HEK293 (cell line): ENCODE data around the gene RPS15.

Experiments
- BCL11B ChIP-seq: fragments of 450-650 bp; formaldehyde crosslinking; IDR thresholded peaks from 2 replicates; pipeline ENCODE4 v1.5.1; 2016; ENCODE audit warnings: low read depth, missing biosample characterization, missing genetic modification characterization
- CTCF ChIP-seq: fragments of 450-650 bp; formaldehyde crosslinking; IDR thresholded peaks from 2 replicates; pipeline ENCODE4 v1.5.1; 2016; ENCODE audit warnings: missing biosample characterization, missing genetic modification characterization
- GLI4 ChIP-seq: fragments of 450-650 bp; formaldehyde crosslinking; IDR thresholded peaks from 2 replicates; pipeline ENCODE4 v1.5.1; 2016; ENCODE audit warnings: missing biosample characterization, missing genetic modification characterization
- IKZF3 ChIP-seq: fragments of 450-650 bp; IDR thresholded peaks from 2 replicates; pipeline ENCODE4 v1.5.0; 2018; ENCODE audit warnings: missing biosample characterization, mild to moderate bottlenecking, missing genetic modification characterization, moderate library complexity
- KLF16 ChIP-seq: fragments of 450-650 bp; formaldehyde crosslinking; IDR thresholded peaks from 2 replicates; pipeline ENCODE4 v1.5.1; 2017; ENCODE audit warnings: missing biosample characterization, missing genetic modification characterization
- KLF8 ChIP-seq: fragments of 450-650 bp; formaldehyde crosslinking; IDR thresholded peaks from 2 replicates; pipeline ENCODE4 v1.5.1; 2016; ENCODE audit warnings: missing biosample characterization, missing genetic modification characterization
- REST ChIP-seq: fragments of 450-650 bp; formaldehyde crosslinking; IDR thresholded peaks from 2 replicates; pipeline ENCODE4 v1.5.1; 2016; ENCODE audit warnings: missing biosample characterization, missing genetic modification characterization
- SCRT2 ChIP-seq: fragments of 450-650 bp; formaldehyde crosslinking; IDR thresholded peaks from 2 replicates; pipeline ENCODE4 v1.5.1; 2016; ENCODE audit warnings: missing biosample characterization, missing genetic modification characterization
- TRIM28 ChIP-seq: IDR thresholded peaks from 2 replicates; pipeline ENCODE4 v1.6.1; 2011; ENCODE audit warnings: low read length, control low read depth, borderline replicate concordance
- WT1 ChIP-seq: fragments of 450-650 bp; formaldehyde crosslinking; IDR thresholded peaks from 2 replicates; pipeline ENCODE4 v1.5.1; 2016; ENCODE audit warnings: missing biosample characterization, missing genetic modification characterization
- YY2 ChIP-seq: fragments of 450-650 bp; formaldehyde crosslinking; IDR thresholded peaks from 2 replicates; pipeline ENCODE4 v1.5.1; 2016; ENCODE audit warnings: missing biosample characterization, missing genetic modification characterization
- ZBTB44 ChIP-seq: fragments of 450-650 bp; IDR thresholded peaks from 2 replicates; pipeline ENCODE4 v1.5.1; 2018; ENCODE audit warnings: missing biosample characterization, mild to moderate bottlenecking, missing genetic modification characterization
- ZBTB8A ChIP-seq: fragments of 450-650 bp; formaldehyde crosslinking; IDR thresholded peaks from 2 replicates; pipeline ENCODE4 v1.5.1; 2016; ENCODE audit warnings: missing biosample characterization, missing genetic modification characterization
- ZEB2 ChIP-seq: fragments of 450-650 bp; formaldehyde crosslinking; IDR thresholded peaks from 2 replicates; pipeline ENCODE4 v1.5.1; 2016; ENCODE audit warnings: missing biosample characterization, missing genetic modification characterization
- ZNF138 ChIP-seq: fragments of 450-650 bp; formaldehyde crosslinking; IDR thresholded peaks from 2 replicates; pipeline ENCODE4 v1.5.1; 2016; ENCODE audit warnings: missing biosample characterization, missing genetic modification characterization, borderline replicate concordance
- ZNF184 ChIP-seq: fragments of 450-650 bp; IDR thresholded peaks from 2 replicates; pipeline ENCODE4 v1.5.1; 2018; ENCODE audit warnings: missing biosample characterization, mild to moderate bottlenecking, missing genetic modification characterization
- ZNF221 ChIP-seq: fragments of 450-650 bp; formaldehyde crosslinking; IDR thresholded peaks from 2 replicates; pipeline ENCODE4 v1.5.1; 2017; ENCODE audit warnings: missing biosample characterization, missing genetic modification characterization, borderline replicate concordance
- ZNF239 ChIP-seq: fragments of 450-650 bp; formaldehyde crosslinking; IDR thresholded peaks from 2 replicates; pipeline ENCODE4 v1.5.1; 2016; ENCODE audit warnings: missing biosample characterization, missing genetic modification characterization
- ZNF311 ChIP-seq: fragments of 450-650 bp; formaldehyde crosslinking; IDR thresholded peaks from 2 replicates; pipeline ENCODE4 v1.5.1; 2017; ENCODE audit warnings: missing biosample characterization, missing genetic modification characterization, borderline replicate concordance
- ZNF324 ChIP-seq: fragments of 450-650 bp; formaldehyde crosslinking; IDR thresholded peaks from 2 replicates; pipeline ENCODE4 v1.5.1; 2016; ENCODE audit warnings: missing biosample characterization, missing genetic modification characterization
- ZNF416 ChIP-seq: fragments of 450-650 bp; formaldehyde crosslinking; IDR thresholded peaks from 2 replicates; pipeline ENCODE4 v1.5.1; 2016; ENCODE audit warnings: missing biosample characterization, missing genetic modification characterization
- ZNF473 ChIP-seq: fragments of 450-650 bp; formaldehyde crosslinking; IDR thresholded peaks from 2 replicates; pipeline ENCODE4 v1.5.1; 2017; ENCODE audit warnings: missing biosample characterization, missing genetic modification characterization
- ZNF521 ChIP-seq: fragments of 450-650 bp; formaldehyde crosslinking; IDR thresholded peaks from 2 replicates; pipeline ENCODE4 v1.5.1; 2017; ENCODE audit warnings: missing biosample characterization, mild to moderate bottlenecking, missing genetic modification characterization
- ZNF555 ChIP-seq: fragments of 450-650 bp; formaldehyde crosslinking; conservative IDR thresholded peaks from 2 replicates; pipeline ENCODE4 v1.5.1; 2017; ENCODE audit warnings: missing biosample characterization, mild to moderate bottlenecking, missing genetic modification characterization, inconsistent platforms
- ZNF561 ChIP-seq: fragments of 450-650 bp; IDR thresholded peaks from 2 replicates; pipeline ENCODE4 v1.5.1; 2018; ENCODE audit warnings: missing biosample characterization, missing genetic modification characterization, borderline replicate concordance
- ZNF600 ChIP-seq: fragments of 450-650 bp; formaldehyde crosslinking; IDR thresholded peaks from 2 replicates; pipeline ENCODE4 v1.5.1; 2016; ENCODE audit warnings: missing biosample characterization, missing genetic modification characterization
- ZNF610 ChIP-seq: fragments of 450-650 bp; formaldehyde crosslinking; IDR thresholded peaks from 2 replicates; pipeline ENCODE4 v1.5.1; 2016; ENCODE audit warnings: missing biosample characterization, missing genetic modification characterization, borderline replicate concordance
- ZNF629 ChIP-seq: fragments of 450-650 bp; formaldehyde crosslinking; IDR thresholded peaks from 2 replicates; pipeline ENCODE4 v1.5.1; 2017; ENCODE audit warnings: missing biosample characterization, missing genetic modification characterization
- ZNF660 ChIP-seq: fragments of 450-650 bp; IDR thresholded peaks from 2 replicates; pipeline ENCODE4 v1.5.1; 2018; ENCODE audit warnings: missing biosample characterization, mild to moderate bottlenecking, missing genetic modification characterization
- TF ChIP-seq, protein P1 (sequence below): fragments of 450-650 bp; formaldehyde crosslinking; optimal IDR thresholded peaks from 2 replicates; pipeline ENCODE3; 2016; ENCODE audit warnings: missing biosample characterization, mild to moderate bottlenecking, missing genetic modification characterization
- TF ChIP-seq, protein P2 (sequence below): fragments of 450-650 bp; formaldehyde crosslinking; IDR thresholded peaks from 2 replicates; pipeline ENCODE4; 2016; ENCODE audit warnings: missing biosample characterization, missing genetic modification characterization

RPS15 gene

DNA sequence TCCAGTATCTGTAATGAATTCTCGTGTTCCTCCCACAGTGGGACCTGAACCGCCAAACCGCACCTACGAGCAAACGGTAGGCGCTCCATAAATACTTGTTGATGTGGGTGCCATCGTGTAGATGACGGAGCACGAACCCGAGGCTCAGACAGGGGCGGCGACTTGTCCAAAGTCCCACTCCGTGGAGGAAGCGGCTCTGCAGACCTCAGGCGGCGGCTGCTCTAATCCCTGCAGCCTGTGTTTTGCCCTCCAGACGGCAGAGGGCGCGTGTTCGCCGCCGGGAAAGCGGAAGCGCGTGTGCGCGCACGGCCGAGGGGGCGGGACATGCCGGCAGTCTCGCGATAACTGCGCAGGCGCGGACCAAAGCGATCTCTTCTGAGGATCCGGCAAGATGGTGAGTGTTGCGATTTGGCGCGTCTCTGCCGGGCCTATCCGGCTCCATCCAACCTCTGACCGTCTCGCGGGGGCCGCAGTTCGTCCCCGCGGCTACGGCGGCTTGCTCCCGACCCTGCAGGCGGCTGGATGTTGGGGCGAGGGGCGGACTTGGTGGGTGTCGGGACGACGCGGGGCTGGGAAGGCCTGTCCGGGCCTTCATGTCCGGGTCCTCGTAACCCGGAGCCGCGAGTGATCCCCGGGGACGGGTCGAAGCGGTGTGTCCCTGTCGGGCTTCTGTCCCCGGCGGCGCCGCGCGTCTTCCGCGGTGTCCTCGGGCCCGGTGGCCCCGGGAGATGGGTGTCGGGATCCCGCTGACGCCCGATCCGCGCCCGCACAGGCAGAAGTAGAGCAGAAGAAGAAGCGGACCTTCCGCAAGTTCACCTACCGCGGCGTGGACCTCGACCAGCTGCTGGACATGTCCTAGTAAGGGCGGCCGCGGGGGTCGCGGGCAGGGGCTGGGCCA is at the start of gene RPS15 (continued):
- TF ChIP-seq ZNF555 (tag by site-specific recombination) (no peak), ZNF660 (peak; percentile 92), ZBTB8A (tag by site-specific recombination) (peak; percentile 76), BCL11B (tag by site-specific recombination) (peak; percentile 46; the same call in 1 of the 2 replicates), ZNF610 (peak; percentile 81), ZBTB44 (tag by site-specific recombination) (peak; percentile 54; the same call in 1 of the 2 replicates), ZNF629 (peak; percentile 86), CTCF (peak; percentile 99), GLI4 (tag by site-specific recombination) (peak; percentile 91), SCRT2 (peak; percentile 92), ZNF600 (tag by site-specific recombination) (peak; percentile 93), KLF16 (tag by site-specific recombination) (peak; percentile 97), ZNF311 (tag by site-specific recombination) (no peak), ZNF561 (tag by site-specific recombination) (peak; percentile 56; the same call in 1 of the 2 replicates), ZNF324 (tag by site-specific recombination) (peak; percentile 91), YY2 (peak; percentile 91), TRIM28 (peak; percentile 43; the same call in 1 of the 2 replicates), ZNF138 (tag by site-specific recombination) (0 out of 2 replicates have a peak, but pooled peaks have one; percentile 24), KLF8 (tag by site-specific recombination) (peak; percentile 85), ZNF473 (tag by site-specific recombination) (no peak), IKZF3 (tag by site-specific recombination) (0 out of 2 replicates have a peak, but pooled peaks have one; percentile 20), ZNF521 (tag by site-specific recombination) (no peak), ZEB2 (tag by site-specific recombination) (peak; percentile 84; the same call in 1 of the 2 replicates), WT1 (tag by site-specific recombination) (peak; percentile 62; the same call in 1 of the 2 replicates), ZNF184 (tag by site-specific recombination) (no peak), ZNF239 (tag by site-specific recombination) (peak; percentile 87; the same call in 1 of the 2 replicates), ZNF221 (tag by site-specific recombination) (no peak), REST (tag by site-specific recombination) (peak; percentile 76), ZNF416 (tag by site-specific recombination) (no peak)
- TF ChIP-seq, protein P1, sequence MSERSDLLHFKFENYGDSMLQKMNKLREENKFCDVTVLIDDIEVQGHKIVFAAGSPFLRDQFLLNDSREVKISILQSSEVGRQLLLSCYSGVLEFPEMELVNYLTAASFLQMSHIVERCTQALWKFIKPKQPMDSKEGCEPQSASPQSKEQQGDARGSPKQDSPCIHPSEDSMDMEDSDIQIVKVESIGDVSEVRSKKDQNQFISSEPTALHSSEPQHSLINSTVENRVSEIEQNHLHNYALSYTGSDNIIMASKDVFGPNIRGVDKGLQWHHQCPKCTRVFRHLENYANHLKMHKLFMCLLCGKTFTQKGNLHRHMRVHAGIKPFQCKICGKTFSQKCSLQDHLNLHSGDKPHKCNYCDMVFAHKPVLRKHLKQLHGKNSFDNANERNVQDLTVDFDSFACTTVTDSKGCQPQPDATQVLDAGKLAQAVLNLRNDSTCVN (tag by site-specific recombination) = peak; percentile 98
- TF ChIP-seq, protein P2, sequence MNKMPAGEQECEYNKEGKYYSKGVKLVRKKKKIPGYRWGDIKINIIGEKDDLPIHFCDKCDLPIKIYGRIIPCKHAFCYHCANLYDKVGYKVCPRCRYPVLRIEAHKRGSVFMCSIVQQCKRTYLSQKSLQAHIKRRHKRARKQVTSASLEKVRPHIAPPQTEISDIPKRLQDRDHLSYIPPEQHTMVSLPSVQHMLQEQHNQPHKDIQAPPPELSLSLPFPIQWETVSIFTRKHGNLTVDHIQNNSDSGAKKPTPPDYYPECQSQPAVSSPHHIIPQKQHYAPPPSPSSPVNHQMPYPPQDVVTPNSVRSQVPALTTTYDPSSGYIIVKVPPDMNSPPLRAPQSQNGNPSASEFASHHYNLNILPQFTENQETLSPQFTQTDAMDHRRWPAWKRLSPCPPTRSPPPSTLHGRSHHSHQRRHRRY (tag by site-specific recombination) = peak; percentile 87; the same call in 1 of the 2 replicates
